Kidney (tissue), 14 donors: Measurements from ENCODE around the gene SH3BP5. TPM values are rescaled to one million over a fixed set of nuclear protein-coding genes. Genes with fewer than 3 reads are reported as not detected.

Source experiments
- DNase-seq, 5 donors: peaks; one replicate each; pipeline ENCODE4 v3.0.0-alpha.2; 2013 to 2020
- FAIRE-seq: peaks from 2 replicates; lab custom pipeline; 2012; peaks lifted over from hg19 to GRCh38; lab: Jason Lieb, UNC
- H3K27ac ChIP-seq, 2 donors: one replicate each; pipeline ENCODE4 v1.7.0; 2013; ENCODE audit warnings: low read depth in 2 of 2, low read length in 2 of 2, inconsistent platforms in 1 of 2
- H3K27me3 ChIP-seq: one replicate; pipeline ENCODE4 v1.7.1; 2013; ENCODE audit warnings: low read length, inconsistent platforms; ENCODE audit not compliant: control insufficient read depth, insufficient read depth
- H3K36me3 ChIP-seq, 3 donors: one replicate each; pipeline versions ENCODE4 v1.7.0 to v1.7.1; 2013; ENCODE audit warnings: low read length in 3 of 3, control low read depth in 1 of 3, inconsistent platforms in 1 of 3; ENCODE audit not compliant: insufficient read depth in 3 of 3, control insufficient read depth in 2 of 3
- H3K4me1 ChIP-seq, 3 donors: one replicate each; pipeline versions ENCODE4 v1.7.0 to v1.7.1; 2013; ENCODE audit warnings: low read length in 3 of 3, inconsistent platforms in 1 of 3, low read depth in 1 of 3; ENCODE audit not compliant: control insufficient read depth in 2 of 3, insufficient read depth in 2 of 3
- H3K4me3 ChIP-seq, 3 donors: one replicate each; pipeline versions ENCODE4 v1.7.0 to v1.8.1; 2013; ENCODE audit warnings: low read length in 3 of 3, control low read depth in 1 of 3, inconsistent platforms in 1 of 3
- H3K9ac ChIP-seq, 3 donors: one replicate each; pipeline versions ENCODE4 v1.7.0 to v1.7.1; 2013; ENCODE audit warnings: low read length in 3 of 3, control low read depth in 1 of 3, inconsistent platforms in 1 of 3
- H3K9me3 ChIP-seq, 3 donors: one replicate each; pipeline versions ENCODE4 v1.7.0 to v1.7.1; 2013; ENCODE audit warnings: low read length in 3 of 3, control low read depth in 1 of 3, inconsistent platforms in 1 of 3; ENCODE audit not compliant: control insufficient read depth in 2 of 3, insufficient read depth in 1 of 3
- CTCF ChIP-seq: IDR thresholded peaks from 3 replicates; pipeline ENCODE4 v1.5.1; 2012; ENCODE audit warnings: mild to moderate bottlenecking, moderate library complexity, borderline replicate concordance; ENCODE audit not compliant: insufficient read depth; ENCODE audit errors: extremely low read depth
- intact Hi-C: fragments of 100-400 bp; cut with DNase I; formaldehyde crosslinking; loops from one replicate; pipeline ENCODE4 v1.11.1; 2022
- polyA plus RNA-seq: library from polyadenylated mRNA; stranded (reverse); fragments of 350-450 nt; fragmentation: Illumina TruSeq; extraction: RNeasy Lipid Tissue Mini Kit (QIAGEN cat#74804); gene quantifications from one replicate; pipeline ENCODE4 v1.2.3, GENCODE V29; 2014; ENCODE audit warnings: low read depth, low replicate concordance; ENCODE audit not compliant: insufficient read depth
- total RNA-seq: library from RNA; stranded (reverse); fragmentation: NEBNext Ultra II Directional; extraction: Animal tissue kit (Norgen Biotek cat#: 25700); gene quantifications from one replicate; pipeline ENCODE4 v1.2.1, GENCODE V29; 2021
- donor health status: control.
- donor health status: control.
- donor health status: control.
- donor health status: control.
- donor health status: control.
- donor health status: DM: yes; HTN: yes; CAD: no.
- donor health status: Normal renal cell carcinoma (clear cell type).

The SH3BP5 gene
- total and polyA plus RNA-seq, 2 donors from 2014 or later: 39.1 to 109 TPM

DNA sequence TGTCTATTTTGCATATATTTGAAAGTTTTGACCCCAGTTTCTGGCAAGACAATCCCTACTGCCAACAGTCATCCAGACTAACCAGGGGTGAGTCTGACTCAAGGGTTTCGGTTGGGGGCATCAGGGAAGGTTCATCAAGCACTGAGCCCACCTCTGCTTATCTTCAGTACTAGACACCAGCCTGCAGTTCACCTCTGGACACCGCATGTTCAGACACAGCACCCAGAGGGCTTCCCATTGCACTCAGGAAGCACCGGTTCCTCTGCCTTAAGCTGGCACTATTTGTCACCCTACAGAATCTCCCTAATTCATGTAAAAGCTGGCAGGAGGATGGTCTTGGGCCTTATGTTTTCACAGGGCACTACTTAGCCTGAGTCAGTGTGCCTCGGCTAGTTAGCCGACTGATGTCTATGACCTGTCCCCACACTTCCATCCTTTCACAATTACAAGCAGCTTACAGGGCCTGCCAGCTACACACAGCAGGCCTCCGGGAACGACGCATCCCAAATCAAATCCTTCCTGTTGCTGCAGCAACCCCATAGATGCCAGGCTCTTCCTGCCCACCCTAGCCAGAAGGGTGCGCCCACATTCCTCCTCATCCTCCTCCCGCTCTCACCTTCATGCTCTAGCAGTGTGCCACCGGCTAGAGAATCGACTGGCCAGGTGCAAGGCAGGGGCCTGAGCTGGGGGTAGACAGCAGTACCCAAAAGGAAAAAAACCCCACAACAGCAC is 52.5 kb downstream of the SH3BP5 start:
- Histone ChIP-seq H3K9me3 (no peaks in the 10 kb centered on the region), H3K4me3 (no peak overlapping the region), H3K36me3 (no peaks in the 10 kb centered on the region), H3K27ac (no peak overlapping the region), H3K9ac (no peak overlapping the region), H3K27me3 (no peaks in the 10 kb centered on the region), H3K4me1 (peaks cover 0 to 12% (median 2%) of the 10 kb centered on the region in 3 donors)
- FAIRE-seq: no peak
- TF ChIP-seq CTCF: no peak
- intact Hi-C loops: loop anchor here (10.0 kb wide), 1 partner anchor 55 kb away; the partner anchor contains the start of gene SH3BP5
- no peak for DNase-seq

GRCh38 chr3:15279205-15279604 is 53.2 kb downstream of the SH3BP5 start:
- Histone ChIP-seq H3K4me3 (no peak overlapping the region), H3K9ac (no peak overlapping the region), H3K9me3 (no peaks in the 10 kb centered on the region), H3K27ac (no peak overlapping the region), H3K36me3 (no peaks in the 10 kb centered on the region), H3K27me3 (no peaks in the 10 kb centered on the region), H3K4me1 (peaks cover 0 to 12% (median 0%) of the 10 kb centered on the region in 3 donors)
- TF ChIP-seq CTCF: no peak
- intact Hi-C loops: loop anchor here (10.0 kb wide), 1 partner anchor 56 kb away; the partner anchor contains the start of gene SH3BP5
- DNase-seq (no peak), FAIRE-seq (no peak)

DNA sequence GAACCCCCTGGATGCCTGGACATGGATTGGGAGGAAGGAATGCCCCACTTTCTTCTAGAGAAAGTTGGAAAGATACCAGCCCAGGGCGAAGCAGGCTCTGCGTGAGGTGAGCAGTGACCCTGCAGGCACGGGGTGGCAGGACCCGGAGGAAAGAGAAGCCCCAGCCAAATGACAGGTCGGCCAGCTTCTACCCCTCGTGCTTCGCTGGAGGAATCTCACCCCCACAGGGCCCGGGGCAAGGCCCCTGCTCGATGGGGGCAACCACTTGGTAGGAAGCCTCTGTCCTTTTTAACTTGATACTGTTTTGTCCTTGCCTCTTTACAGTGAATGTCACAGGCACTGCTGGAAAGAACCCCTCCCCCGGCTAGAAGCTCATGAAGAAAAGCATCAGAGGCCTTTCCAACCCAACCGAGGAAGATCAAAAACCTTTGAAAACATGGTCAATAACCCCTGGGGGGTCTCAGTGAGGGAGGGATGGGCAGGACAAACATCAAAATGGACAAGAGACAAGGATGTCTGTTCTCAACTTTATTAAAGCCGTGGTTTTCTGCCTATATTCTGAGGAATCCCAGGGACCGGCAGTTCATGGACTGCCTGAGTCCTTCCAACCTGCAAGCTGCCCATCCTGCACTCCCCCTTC is 54.4 kb downstream of the SH3BP5 start:
- H3K9ac ChIP-seq: no peak overlapping the region
- DNase-seq (no peak), FAIRE-seq (no peak)
- peaks cover 0 to 12% (median 0%) of the 10 kb centered on the region in 3 donors for H3K4me1 ChIP-seq
- TF ChIP-seq CTCF: no peak
- H3K9me3 ChIP-seq: no peaks in the 10 kb centered on the region
- no peaks in the 10 kb centered on the region for H3K36me3 ChIP-seq
- H3K4me3 ChIP-seq: no peak overlapping the region
- H3K27ac ChIP-seq: no peak overlapping the region
- no peaks in the 10 kb centered on the region for H3K27me3 ChIP-seq
- intact Hi-C loops: loop anchor here (10.0 kb wide), 1 partner anchor 57 kb away; the partner anchor contains the start of gene SH3BP5
